K562 (cell line): ENCODE data around the gene HSD17B11. TPM values are rescaled to one million over a fixed set of nuclear protein-coding genes. Genes with fewer than 3 reads are reported as not detected.

ENCODE experiments used
- ATAC-seq: fragments of 200-7000 bp; cut with Tn5 transposase; 3 replicates; pipeline ENCODE4 v1.9.1; 2020; ENCODE audit warnings: moderate library complexity
- BruUV-seq: library from RNA; stranded (reverse); fragments of 400-500 nt; replicated peaks from 2 replicates; lab custom pipeline; 2021; lab: Mats Ljungman, UMichigan
- CTCF ChIA-PET: fragments of 300-600 bp; formaldehyde crosslinking; extraction: SDS; loops from one replicate; lab custom pipeline; 2021; ENCODE audit warnings: low intra/inter-chr PET ratio; lab: Yijun Ruan, JAX
- POLR2A ChIA-PET: fragments of 300-600, 350-650 bp; sonication (Branson Sonifier 250); formaldehyde crosslinking; extraction: SDS; loops from one replicate; lab custom pipeline; 2021; ENCODE audit warnings: antibody characterized with exemption, inconsistent platforms; lab: Yijun Ruan, JAX
- DNase-seq, 4 experiments: peaks; one replicate each; pipeline versions ENCODE4 v3.0.0 to v3.0.0-alpha.2; 2011 to 2018; ENCODE audit warnings: low spot score in 3 of 4, mixed read lengths in 3 of 4; ENCODE audit errors: extremely low read depth in 1 of 4
- FAIRE-seq: peaks from 2 replicates; lab custom pipeline; 2011; peaks lifted over from hg19 to GRCh38; lab: Jason Lieb, UNC
- H2AFZ ChIP-seq: 2 replicates; pipeline ENCODE4 v1.6.0; 2011; ENCODE audit warnings: low read depth, low read length, control low read depth, inconsistent platforms
- H3K27ac ChIP-seq: fragments of 200-600 bp; 3 replicates; pipeline ENCODE4 v1.8.0; 2011; ENCODE audit warnings: low read depth, mild to moderate bottlenecking, control low read depth, inconsistent platforms, low read length, moderate library complexity, mixed read lengths; ENCODE audit errors: extremely low read depth
- H3K27me3 ChIP-seq, 2 experiments: fragments of 300-600 bp in 1 of 2; 2 replicates in 1 of 2; 3 replicates in 1 of 2; pipeline versions ENCODE4 v1.6.0 to v1.8.0; 2011; ENCODE audit warnings: inconsistent platforms in 2 of 2, low read length in 2 of 2, mild to moderate bottlenecking in 1 of 2, mixed read lengths in 1 of 2, moderate library complexity in 1 of 2; ENCODE audit not compliant: control insufficient read depth in 2 of 2, insufficient read depth in 2 of 2
- H3K36me3 ChIP-seq: fragments of 300-600 bp; 3 replicates; pipeline ENCODE4 v1.8.0; 2011; ENCODE audit warnings: mild to moderate bottlenecking, low read length, inconsistent platforms; ENCODE audit not compliant: control insufficient read depth, insufficient read depth
- H3K4me1 ChIP-seq, 2 experiments: fragments of 200-600 bp in 1 of 2; replicated peaks in 1 of 2; 2 replicates in 1 of 2; 3 replicates in 1 of 2; pipeline versions ENCODE4 v1.5.1 to v1.8.0; 2011; ENCODE audit warnings: inconsistent platforms in 2 of 2, low read length in 2 of 2, mild to moderate bottlenecking in 1 of 2, mixed read lengths in 1 of 2, moderate library complexity in 1 of 2; ENCODE audit not compliant: control insufficient read depth in 2 of 2, insufficient read depth in 2 of 2
- H3K4me2 ChIP-seq: 2 replicates; pipeline ENCODE4 v1.6.1; 2011; ENCODE audit warnings: low read length, control low read depth, inconsistent platforms, mixed read lengths; ENCODE audit not compliant: insufficient read depth
- H3K4me3 ChIP-seq: fragments of 200-600 bp; sonication (generic), shearing (Covaris generic); 2 replicates; pipeline ENCODE4 v1.5.1; 2016; ENCODE audit warnings: control low read depth, inconsistent platforms
- H3K79me2 ChIP-seq: fragments of 200-600 bp; 3 replicates; pipeline ENCODE4 v1.8.0; 2011; ENCODE audit warnings: low read length, inconsistent platforms; ENCODE audit not compliant: control insufficient read depth, insufficient read depth
- H3K9ac ChIP-seq, 2 experiments: 2 replicates each; pipeline versions ENCODE4 v1.6.0 to v1.6.1; 2011; ENCODE audit warnings: low read depth in 2 of 2, low read length in 2 of 2, control low read depth in 1 of 2, inconsistent platforms in 1 of 2, mild to moderate bottlenecking in 1 of 2, mixed read lengths in 1 of 2; ENCODE audit not compliant: insufficient read depth in 1 of 2
- H3K9me1 ChIP-seq: one replicate; pipeline ENCODE4 v1.6.0; 2011; ENCODE audit warnings: inconsistent platforms, mild to moderate bottlenecking, low read length, moderate library complexity; ENCODE audit not compliant: control insufficient read depth, insufficient read depth
- H3K9me3 ChIP-seq: replicated peaks from 2 replicates; pipeline ENCODE4 v1.5.1; 2011; ENCODE audit warnings: low read depth, low read length, inconsistent platforms; ENCODE audit not compliant: control insufficient read depth, insufficient read depth
- H4K20me1 ChIP-seq: replicated peaks from 2 replicates; pipeline ENCODE4 v1.6.1; 2011; ENCODE audit warnings: low read length, inconsistent platforms, mixed read lengths; ENCODE audit not compliant: control insufficient read depth, insufficient read depth
- BACH1 ChIP-seq: fragments of 200-800 bp; sonication (Bioruptor generic); IDR thresholded peaks from 2 replicates; pipeline ENCODE4 v1.6.1; 2016; ENCODE audit warnings: missing genetic modification characterization, missing compliant biosample characterization
- FOXJ2 ChIP-seq: fragments of 200-800 bp; sonication (Bioruptor generic); IDR thresholded peaks from 2 replicates; pipeline ENCODE4 v1.6.1; 2016; ENCODE audit warnings: missing genetic modification characterization, missing compliant biosample characterization
- FOXK2 ChIP-seq, 2 experiments: fragments of 450-650 bp; IDR thresholded peaks in 1 of 2; conservative IDR thresholded peaks in 1 of 2; 2 replicates each; pipeline ENCODE4 v1.6.1; 2016; ENCODE audit warnings: low read depth in 2 of 2, mild to moderate bottlenecking in 1 of 2
- GATA2 ChIP-seq: sonication (generic); formaldehyde crosslinking; IDR thresholded peaks from 2 replicates; pipeline ENCODE4 v1.4.0; 2020; ENCODE audit warnings: mild to moderate bottlenecking, missing genetic modification reagents
- NFE2L1 ChIP-seq: fragments of 450-650 bp; IDR thresholded peaks from 2 replicates; pipeline ENCODE4 v1.6.1; 2016; ENCODE audit warnings: missing genetic modification characterization, low read depth, mild to moderate bottlenecking, missing compliant biosample characterization, moderate library complexity, borderline replicate concordance
- NR1H2 ChIP-seq: sonication (generic); formaldehyde crosslinking; IDR thresholded peaks from 2 replicates; pipeline ENCODE4 v1.4.0; 2020; ENCODE audit warnings: mild to moderate bottlenecking, missing genetic modification reagents
- NRF1 ChIP-seq, 2 experiments: fragments of 450-650 bp; IDR thresholded peaks in 1 of 2; conservative IDR thresholded peaks in 1 of 2; 2 replicates each; pipeline ENCODE4 v1.6.1; 2014; ENCODE audit warnings: mild to moderate bottlenecking in 2 of 2
- SRSF1 ChIP-seq: fragments of 200-400 bp; formaldehyde crosslinking; IDR thresholded peaks from 2 replicates; pipeline ENCODE4 v1.6.1; 2017; ENCODE audit warnings: mild to moderate bottlenecking, low read depth, low read length, moderate library complexity
- YY1 ChIP-seq, 3 experiments: IDR thresholded peaks; 2 replicates each; pipeline ENCODE4 v1.6.1; 2011; ENCODE audit warnings: low read length in 2 of 3, mild to moderate bottlenecking in 2 of 3, moderate library complexity in 2 of 3, borderline replicate concordance in 1 of 3, control low read depth in 1 of 3, low read depth in 1 of 3; ENCODE audit not compliant: insufficient read depth in 3 of 3, insufficient replicate concordance in 2 of 3, control insufficient read depth in 1 of 3, insufficient read length in 1 of 3; ENCODE audit errors: extremely low read depth in 1 of 3
- ZNF384 ChIP-seq: IDR thresholded peaks from 2 replicates; pipeline ENCODE4 v1.6.1; 2012; ENCODE audit warnings: low read depth, low read length, improper control_type of control experiment
- in situ Hi-C: fragments of 300-500 bp; cut with MboI; formaldehyde crosslinking; loops from 4 replicates; pipeline ENCODE4 v1.15.0; 2018; ENCODE audit warnings: inconsistent platforms, mixed read lengths
- intact Hi-C: fragments of 100-400 bp; cut with micrococcal nuclease; formaldehyde crosslinking; loops from 2 replicates; pipeline ENCODE4 v1.14.2; 2022
- polyA plus RNA-seq, 8 experiments: library from polyadenylated mRNA; depleted of rRNA in 4 of 8; stranded (reverse) in 5 of 8; unstranded in 3 of 8; fragments of >200 nt; fragmentation: Nextera tagmentation in 2 of 8; fragmentation: Illumina TruSeq in 1 of 8; extraction: Ambion mirVana in 2 of 8; extraction: Trizol in 1 of 8; gene quantifications; 2 replicates each; pipeline versions ENCODE4 v1.2.1 to v1.2.3, GENCODE V29; 2011 to 2014; ENCODE audit warnings: inconsistent platforms in 1 of 8, missing spikeins in 1 of 8
- total RNA-seq, 7 experiments: library from RNA; depleted of rRNA in 6 of 7; stranded (reverse); fragments of >200 nt in 6 of 7; fragmentation: Illumina TruSeq in 2 of 7; extraction: Trizol in 2 of 7; gene quantifications; 2 replicates each; pipeline versions ENCODE4 v1.2.1 to v1.2.3, GENCODE V29; 2011 to 2021; ENCODE audit warnings: low replicate concordance in 1 of 7
- TF ChIP-seq, protein P1 (sequence below): sonication (generic); formaldehyde crosslinking; IDR thresholded peaks from 2 replicates; pipeline ENCODE4 v1.8.1; 2023; ENCODE audit warnings: mild to moderate bottlenecking, missing genetic modification reagents
- TF ChIP-seq, protein P2 (sequence below): fragments of 250-450 bp; sonication (Bioruptor Pico); IDR thresholded peaks from 2 replicates; pipeline ENCODE4 v1.9.0; 2021; ENCODE audit warnings: mild to moderate bottlenecking, inconsistent platforms
- TF ChIP-seq, protein P3 (sequence below): fragments of 200-800 bp; sonication (Bioruptor generic); IDR thresholded peaks from 2 replicates; pipeline ENCODE4 v1.6.1; 2016; ENCODE audit warnings: missing genetic modification characterization, missing compliant biosample characterization

HSD17B11 gene
- total and polyA plus RNA-seq, 9 of the 15 experiments (the other 6 are each of a cell fraction or from before 2014, with no cell fraction given), result 26.0 to 108 (median 81.0) TPM

DNA sequence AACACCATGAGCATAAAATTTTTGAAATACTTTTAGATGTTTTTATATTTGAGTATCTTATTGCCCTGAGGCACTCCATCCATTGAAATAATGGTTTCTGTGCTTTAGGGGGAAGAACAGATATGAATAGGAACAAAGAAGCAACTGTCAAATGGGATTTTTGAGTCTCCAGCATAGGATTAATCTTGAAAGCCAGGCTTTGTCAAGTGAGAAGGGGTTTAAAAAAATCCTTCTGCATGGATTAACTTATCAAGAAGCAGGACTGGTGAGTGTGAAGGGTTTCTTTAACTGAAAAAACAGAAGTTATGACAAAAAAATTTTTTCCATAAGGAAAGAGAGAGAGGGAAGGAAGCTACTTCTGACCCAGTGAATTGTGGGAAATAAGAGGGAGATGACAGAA, 23.8 kb upstream of the HSD17B11 start:
- no peak for FAIRE-seq
- Histone ChIP-seq H3K36me3 (no peaks in the 10 kb centered on the region), H3K4me2 (no peak overlapping the region), H3K79me2 (no peaks in the 10 kb centered on the region), H3K4me1 (peaks cover 0 to 2% of the 10 kb centered on the region in 2 experiments; a peak in 3 of 5 replicates), H4K20me1 (no peaks in the 10 kb centered on the region), H3K9me1 (no peaks in the 10 kb centered on the region), H3K27ac (no peak overlapping the region), H3K4me3 (no peak overlapping the region), H2AFZ (no peak overlapping the region), H3K9ac (no peak overlapping the region), H3K27me3 (no peaks in the 10 kb centered on the region; a peak in 1 of 5 replicates), H3K9me3 (no peaks in the 10 kb centered on the region)
- in situ Hi-C loops (no loop called here), intact Hi-C loops (no loop called here)
- CTCF ChIA-PET, result no interaction called here
- no peak for ATAC-seq
- DNase-seq, result no peak
- POLR2A ChIA-PET, result no interaction called here
- BruUV-seq, result no TSS peak
- TF ChIP-seq FOXK2 (conservative IDR thresholded peaks at IDR 0.05 in 1 of 2, IDR thresholded peaks at IDR 0.05 in 1 of 2; ENCODE audit: low read depth in 2 of 2) (no peak), GATA2 (CRISPR knock-in tag) (no peak), NR1H2 (CRISPR knock-in tag) (no peak), BACH1 (tag) (no peak), YY1 (IDR thresholded peaks at IDR 0.05; ENCODE audit: borderline replicate concordance in 1 of 3, control insufficient read depth in 1 of 3, extremely low read depth in 1 of 3, insufficient read depth in 3 of 3, insufficient read length in 1 of 3, insufficient replicate concordance in 2 of 3, low read depth in 1 of 3, low read length in 2 of 3) (no peak), FOXJ2 (tag) (no peak), NRF1 (conservative IDR thresholded peaks at IDR 0.05 in 1 of 2, IDR thresholded peaks at IDR 0.05 in 1 of 2) (no peak), NFE2L1 (no peak), SRSF1 (no peak), ZNF384 (no peak)
- TF ChIP-seq, protein P1, sequence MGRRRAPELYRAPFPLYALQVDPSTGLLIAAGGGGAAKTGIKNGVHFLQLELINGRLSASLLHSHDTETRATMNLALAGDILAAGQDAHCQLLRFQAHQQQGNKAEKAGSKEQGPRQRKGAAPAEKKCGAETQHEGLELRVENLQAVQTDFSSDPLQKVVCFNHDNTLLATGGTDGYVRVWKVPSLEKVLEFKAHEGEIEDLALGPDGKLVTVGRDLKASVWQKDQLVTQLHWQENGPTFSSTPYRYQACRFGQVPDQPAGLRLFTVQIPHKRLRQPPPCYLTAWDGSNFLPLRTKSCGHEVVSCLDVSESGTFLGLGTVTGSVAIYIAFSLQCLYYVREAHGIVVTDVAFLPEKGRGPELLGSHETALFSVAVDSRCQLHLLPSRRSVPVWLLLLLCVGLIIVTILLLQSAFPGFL, result no peak
- TF ChIP-seq, protein P2, sequence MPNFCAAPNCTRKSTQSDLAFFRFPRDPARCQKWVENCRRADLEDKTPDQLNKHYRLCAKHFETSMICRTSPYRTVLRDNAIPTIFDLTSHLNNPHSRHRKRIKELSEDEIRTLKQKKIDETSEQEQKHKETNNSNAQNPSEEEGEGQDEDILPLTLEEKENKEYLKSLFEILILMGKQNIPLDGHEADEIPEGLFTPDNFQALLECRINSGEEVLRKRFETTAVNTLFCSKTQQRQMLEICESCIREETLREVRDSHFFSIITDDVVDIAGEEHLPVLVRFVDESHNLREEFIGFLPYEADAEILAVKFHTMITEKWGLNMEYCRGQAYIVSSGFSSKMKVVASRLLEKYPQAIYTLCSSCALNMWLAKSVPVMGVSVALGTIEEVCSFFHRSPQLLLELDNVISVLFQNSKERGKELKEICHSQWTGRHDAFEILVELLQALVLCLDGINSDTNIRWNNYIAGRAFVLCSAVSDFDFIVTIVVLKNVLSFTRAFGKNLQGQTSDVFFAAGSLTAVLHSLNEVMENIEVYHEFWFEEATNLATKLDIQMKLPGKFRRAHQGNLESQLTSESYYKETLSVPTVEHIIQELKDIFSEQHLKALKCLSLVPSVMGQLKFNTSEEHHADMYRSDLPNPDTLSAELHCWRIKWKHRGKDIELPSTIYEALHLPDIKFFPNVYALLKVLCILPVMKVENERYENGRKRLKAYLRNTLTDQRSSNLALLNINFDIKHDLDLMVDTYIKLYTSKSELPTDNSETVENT (CRISPR knock-in tag), result no peak
- TF ChIP-seq, protein P3, sequence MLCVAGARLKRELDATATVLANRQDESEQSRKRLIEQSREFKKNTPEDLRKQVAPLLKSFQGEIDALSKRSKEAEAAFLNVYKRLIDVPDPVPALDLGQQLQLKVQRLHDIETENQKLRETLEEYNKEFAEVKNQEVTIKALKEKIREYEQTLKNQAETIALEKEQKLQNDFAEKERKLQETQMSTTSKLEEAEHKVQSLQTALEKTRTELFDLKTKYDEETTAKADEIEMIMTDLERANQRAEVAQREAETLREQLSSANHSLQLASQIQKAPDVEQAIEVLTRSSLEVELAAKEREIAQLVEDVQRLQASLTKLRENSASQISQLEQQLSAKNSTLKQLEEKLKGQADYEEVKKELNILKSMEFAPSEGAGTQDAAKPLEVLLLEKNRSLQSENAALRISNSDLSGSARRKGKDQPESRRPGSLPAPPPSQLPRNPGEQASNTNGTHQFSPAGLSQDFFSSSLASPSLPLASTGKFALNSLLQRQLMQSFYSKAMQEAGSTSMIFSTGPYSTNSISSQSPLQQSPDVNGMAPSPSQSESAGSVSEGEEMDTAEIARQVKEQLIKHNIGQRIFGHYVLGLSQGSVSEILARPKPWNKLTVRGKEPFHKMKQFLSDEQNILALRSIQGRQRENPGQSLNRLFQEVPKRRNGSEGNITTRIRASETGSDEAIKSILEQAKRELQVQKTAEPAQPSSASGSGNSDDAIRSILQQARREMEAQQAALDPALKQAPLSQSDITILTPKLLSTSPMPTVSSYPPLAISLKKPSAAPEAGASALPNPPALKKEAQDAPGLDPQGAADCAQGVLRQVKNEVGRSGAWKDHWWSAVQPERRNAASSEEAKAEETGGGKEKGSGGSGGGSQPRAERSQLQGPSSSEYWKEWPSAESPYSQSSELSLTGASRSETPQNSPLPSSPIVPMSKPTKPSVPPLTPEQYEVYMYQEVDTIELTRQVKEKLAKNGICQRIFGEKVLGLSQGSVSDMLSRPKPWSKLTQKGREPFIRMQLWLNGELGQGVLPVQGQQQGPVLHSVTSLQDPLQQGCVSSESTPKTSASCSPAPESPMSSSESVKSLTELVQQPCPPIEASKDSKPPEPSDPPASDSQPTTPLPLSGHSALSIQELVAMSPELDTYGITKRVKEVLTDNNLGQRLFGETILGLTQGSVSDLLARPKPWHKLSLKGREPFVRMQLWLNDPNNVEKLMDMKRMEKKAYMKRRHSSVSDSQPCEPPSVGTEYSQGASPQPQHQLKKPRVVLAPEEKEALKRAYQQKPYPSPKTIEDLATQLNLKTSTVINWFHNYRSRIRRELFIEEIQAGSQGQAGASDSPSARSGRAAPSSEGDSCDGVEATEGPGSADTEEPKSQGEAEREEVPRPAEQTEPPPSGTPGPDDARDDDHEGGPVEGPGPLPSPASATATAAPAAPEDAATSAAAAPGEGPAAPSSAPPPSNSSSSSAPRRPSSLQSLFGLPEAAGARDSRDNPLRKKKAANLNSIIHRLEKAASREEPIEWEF (CRISPR knock-in tag), result no peak
